ENCODE data around the gene VSNL1. TPM values are rescaled to one million over a fixed set of nuclear protein-coding genes. Genes with fewer than 3 reads are reported as not detected.

VSNL1 gene
- total RNA-seq, 1 experiment from 2014 or later = 0.43 TPM

DNA sequence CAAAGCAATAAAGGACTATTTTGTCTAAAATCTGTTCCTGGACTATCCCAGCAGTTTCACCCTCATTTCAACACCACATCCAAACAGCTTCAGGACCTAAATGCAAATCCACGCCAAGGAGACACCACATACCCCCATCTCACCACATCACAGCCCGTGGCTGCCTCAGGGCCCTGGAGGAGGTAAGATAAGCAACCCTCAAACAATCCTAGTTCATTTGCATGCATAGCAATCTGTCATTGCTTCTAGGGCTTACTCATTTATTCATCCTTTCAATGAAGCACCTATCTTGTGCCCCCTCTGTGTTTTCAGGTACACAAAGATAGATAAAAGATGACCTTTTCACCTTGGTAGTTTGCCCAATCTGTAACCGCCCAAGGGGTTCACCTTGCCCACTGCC lies 86.5 kb downstream of the VSNL1 start:
- peak overlapping the region; percentile 54 for H3K27ac Mint-ChIP-seq (ENCODE audit: unreplicated experiment)
- no TSS peak for BruUV-seq (replicated peaks)
- TF ChIP-seq CTCF (IDR thresholded peaks at IDR 0.05; ENCODE audit: insufficient read depth in 1 of 2, low read depth in 1 of 2, low read length in 1 of 2, severe bottlenecking in 1 of 2, unreplicated experiment in 1 of 2) = no peak
- DNase-seq = no peak
- no peaks in the 10 kb centered on the region for H3K4me1 Mint-ChIP-seq (ENCODE audit: low read depth, unreplicated experiment)
- intact Hi-C loops (cut with micrococcal nuclease; ENCODE audit: unreplicated experiment) = no loop called here
- no peaks in the 10 kb centered on the region for H3K36me3 ChIP-seq (ENCODE audit: control insufficient read depth, insufficient read depth, low read length)
- H3K27me3 ChIP-seq (replicated peaks; ENCODE audit: control insufficient read depth, insufficient read depth, low read length) = no peaks in the 10 kb centered on the region
- H3K4me3 ChIP-seq (ENCODE audit: low read depth, low read length) = no peak overlapping the region
- no peak overlapping the region for H3K4me3 Mint-ChIP-seq (ENCODE audit: unreplicated experiment)
- peaks cover 3% of the 10 kb centered on the region for H3K27me3 Mint-ChIP-seq (ENCODE audit: insufficient read depth, unreplicated experiment)
- peaks cover 11% of the 10 kb centered on the region for H3K9me3 Mint-ChIP-seq (ENCODE audit: unreplicated experiment)
- CTCF ChIA-PET = no interaction called here
- H3K9me3 ChIP-seq = no peaks in the 10 kb centered on the region
- H3K36me3 Mint-ChIP-seq (ENCODE audit: insufficient read depth, unreplicated experiment) = no peaks in the 10 kb centered on the region
- no peaks in the 10 kb centered on the region for H3K4me1 ChIP-seq
- POLR2A ChIA-PET = no interaction called here

- Histone ChIP-seq H3K4me1 (no peaks in the 10 kb centered on the region), H3K36me3 (ENCODE audit: control insufficient read depth, insufficient read depth, low read length) (no peaks in the 10 kb centered on the region), H3K27me3 (replicated peaks; ENCODE audit: control insufficient read depth, insufficient read depth, low read length) (no peaks in the 10 kb centered on the region), H3K9me3 (no peaks in the 10 kb centered on the region), H3K4me3 (ENCODE audit: low read depth, low read length) (no peak overlapping the region)
- DNase-seq = no peak
- Mint-ChIP-seq H3K4me1 (ENCODE audit: low read depth, unreplicated experiment) (no peaks in the 10 kb centered on the region), H3K27ac (ENCODE audit: unreplicated experiment) (no peak overlapping the region), H3K36me3 (ENCODE audit: insufficient read depth, unreplicated experiment) (no peaks in the 10 kb centered on the region), H3K27me3 (ENCODE audit: insufficient read depth, unreplicated experiment) (peaks cover 3% of the 10 kb centered on the region), H3K9me3 (ENCODE audit: unreplicated experiment) (peaks cover 11% of the 10 kb centered on the region), H3K4me3 (ENCODE audit: unreplicated experiment) (no peak overlapping the region)
- BruUV-seq (replicated peaks) = no TSS peak
- CTCF ChIA-PET = no interaction called here
- no peak for TF ChIP-seq CTCF (IDR thresholded peaks at IDR 0.05; ENCODE audit: insufficient read depth in 1 of 2, low read depth in 1 of 2, low read length in 1 of 2, severe bottlenecking in 1 of 2, unreplicated experiment in 1 of 2)
- POLR2A ChIA-PET = no interaction called here
- intact Hi-C loops (cut with micrococcal nuclease; ENCODE audit: unreplicated experiment) = no loop called here
Measured at GRCh38 chr2:17627434-17627833, 86.9 kb downstream of the VSNL1 start.

GRCh38 chr2:17628349-17629261 lies 88.1 kb downstream of the VSNL1 start:
- H3K4me3 ChIP-seq (ENCODE audit: low read depth, low read length) = no peak overlapping the region
- no peaks in the 10 kb centered on the region for H3K9me3 ChIP-seq
- DNase-seq = no peak
- no peaks in the 10 kb centered on the region for H3K36me3 ChIP-seq (ENCODE audit: control insufficient read depth, insufficient read depth, low read length)
- ChIA-PET POLR2A (no interaction called here), CTCF (interaction anchor here (1.3 kb wide), 1 partner anchor 17 kb away, joined by 4 read pairs; no protein-coding TSS in a partner anchor)
- no TSS peak for BruUV-seq (replicated peaks)
- Mint-ChIP-seq H3K27ac (ENCODE audit: unreplicated experiment) (no peak overlapping the region), H3K9me3 (ENCODE audit: unreplicated experiment) (peaks cover 11% of the 10 kb centered on the region), H3K36me3 (ENCODE audit: insufficient read depth, unreplicated experiment) (no peaks in the 10 kb centered on the region), H3K4me3 (ENCODE audit: unreplicated experiment) (no peak overlapping the region), H3K4me1 (ENCODE audit: low read depth, unreplicated experiment) (no peaks in the 10 kb centered on the region), H3K27me3 (ENCODE audit: insufficient read depth, unreplicated experiment) (peaks cover 3% of the 10 kb centered on the region)
- no peak for TF ChIP-seq CTCF (IDR thresholded peaks at IDR 0.05; ENCODE audit: insufficient read depth in 1 of 2, low read depth in 1 of 2, low read length in 1 of 2, severe bottlenecking in 1 of 2, unreplicated experiment in 1 of 2)
- no peaks in the 10 kb centered on the region for H3K4me1 ChIP-seq
- intact Hi-C loops (cut with micrococcal nuclease; ENCODE audit: unreplicated experiment) = no loop called here
- H3K27me3 ChIP-seq (replicated peaks; ENCODE audit: control insufficient read depth, insufficient read depth, low read length) = no peaks in the 10 kb centered on the region
